Measurements from ENCODE around the gene CELA1. TPM values are rescaled to one million over a fixed set of nuclear protein-coding genes. Genes with fewer than 3 reads are reported as not detected.

Gene CELA1
- total RNA-seq, 1 donor from 2014 or later, result not detected

DNA sequence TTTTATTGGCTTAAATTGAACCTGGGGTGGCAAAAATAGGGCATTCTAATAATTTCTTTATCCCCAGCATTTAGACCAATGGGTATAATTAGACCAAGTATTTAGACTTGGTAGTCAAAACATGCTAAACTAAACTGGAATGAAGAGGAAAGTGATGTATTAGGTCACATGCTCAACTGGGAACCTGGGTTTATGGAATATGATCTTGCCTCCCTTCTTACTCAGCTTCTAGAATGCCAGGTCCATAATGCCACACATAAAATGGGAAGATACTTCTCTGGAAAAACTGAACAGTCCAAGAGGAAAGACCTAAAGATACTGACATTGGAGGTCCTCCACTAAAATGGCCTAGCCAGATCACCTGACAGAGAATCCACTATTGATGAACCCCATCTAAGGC lies 16.3 kb downstream of the CELA1 start:
- Mint-ChIP-seq H3K4me1 (ENCODE audit: unreplicated experiment) (peaks cover 6% of the 10 kb centered on the region), H3K27me3 (no peaks in the 10 kb centered on the region), H3K27ac (no peak overlapping the region), H3K9me3 (no peaks in the 10 kb centered on the region), H3K36me3 (no peaks in the 10 kb centered on the region), H3K4me3 (no peak overlapping the region)
- DNase-seq (ENCODE audit: extremely low spot score, unreplicated experiment), result no peak
- TF ChIP-seq, protein P1, sequence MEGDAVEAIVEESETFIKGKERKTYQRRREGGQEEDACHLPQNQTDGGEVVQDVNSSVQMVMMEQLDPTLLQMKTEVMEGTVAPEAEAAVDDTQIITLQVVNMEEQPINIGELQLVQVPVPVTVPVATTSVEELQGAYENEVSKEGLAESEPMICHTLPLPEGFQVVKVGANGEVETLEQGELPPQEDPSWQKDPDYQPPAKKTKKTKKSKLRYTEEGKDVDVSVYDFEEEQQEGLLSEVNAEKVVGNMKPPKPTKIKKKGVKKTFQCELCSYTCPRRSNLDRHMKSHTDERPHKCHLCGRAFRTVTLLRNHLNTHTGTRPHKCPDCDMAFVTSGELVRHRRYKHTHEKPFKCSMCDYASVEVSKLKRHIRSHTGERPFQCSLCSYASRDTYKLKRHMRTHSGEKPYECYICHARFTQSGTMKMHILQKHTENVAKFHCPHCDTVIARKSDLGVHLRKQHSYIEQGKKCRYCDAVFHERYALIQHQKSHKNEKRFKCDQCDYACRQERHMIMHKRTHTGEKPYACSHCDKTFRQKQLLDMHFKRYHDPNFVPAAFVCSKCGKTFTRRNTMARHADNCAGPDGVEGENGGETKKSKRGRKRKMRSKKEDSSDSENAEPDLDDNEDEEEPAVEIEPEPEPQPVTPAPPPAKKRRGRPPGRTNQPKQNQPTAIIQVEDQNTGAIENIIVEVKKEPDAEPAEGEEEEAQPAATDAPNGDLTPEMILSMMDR (conservative IDR thresholded peaks at IDR 0.05), result no peak

DNA sequence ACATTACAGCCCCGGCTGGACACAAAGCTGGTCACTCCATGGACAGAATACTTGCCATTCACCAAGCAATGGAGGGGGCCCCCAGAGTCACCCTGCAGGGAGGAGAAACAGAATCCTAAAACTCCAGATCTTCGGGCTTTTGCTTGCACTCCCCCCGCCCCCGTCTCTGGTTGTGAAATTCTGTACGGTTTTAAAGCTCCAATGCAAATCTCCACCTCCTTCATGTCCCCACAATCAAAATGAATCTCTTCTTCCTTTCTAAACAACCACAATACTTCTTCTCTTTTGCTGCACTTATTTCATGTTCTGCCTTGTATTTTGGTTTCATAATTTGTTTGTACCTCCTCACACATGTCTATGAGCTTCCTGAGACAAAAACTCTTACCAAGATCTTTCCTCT lies 16.7 kb downstream of the CELA1 start:
- no peak for DNase-seq (ENCODE audit: extremely low spot score, unreplicated experiment)
- TF ChIP-seq, protein P1 (conservative IDR thresholded peaks at IDR 0.05), result no peak
- Mint-ChIP-seq H3K27ac (no peak overlapping the region), H3K27me3 (no peaks in the 10 kb centered on the region), H3K4me1 (ENCODE audit: unreplicated experiment) (peaks cover 10% of the 10 kb centered on the region), H3K4me3 (no peak overlapping the region), H3K36me3 (peaks cover 3% of the 10 kb centered on the region), H3K9me3 (no peaks in the 10 kb centered on the region)

DNA sequence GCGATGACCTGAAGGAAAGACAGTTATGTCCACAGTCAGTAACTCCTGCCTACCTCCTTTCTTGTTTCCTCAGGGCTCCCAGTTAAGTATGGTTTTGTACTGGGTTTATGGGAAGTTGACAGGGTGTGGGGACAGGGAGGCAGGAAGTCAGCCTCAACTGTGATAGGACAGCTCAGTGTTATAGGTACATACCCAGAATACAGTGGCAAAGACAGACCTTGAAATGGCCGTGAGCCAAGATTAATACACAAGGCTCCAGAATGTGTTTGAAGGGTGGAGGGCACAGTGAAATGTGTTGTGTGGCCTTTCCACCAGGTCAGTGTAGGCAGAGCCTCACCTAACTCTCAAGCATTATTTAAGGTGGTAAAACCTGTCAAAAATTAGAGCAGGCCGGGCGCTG lies 17.9 kb downstream of the CELA1 start:
- Mint-ChIP-seq H3K4me1 (ENCODE audit: unreplicated experiment) (peaks cover 10% of the 10 kb centered on the region), H3K36me3 (peaks cover 3% of the 10 kb centered on the region), H3K4me3 (no peak overlapping the region), H3K27me3 (no peaks in the 10 kb centered on the region), H3K27ac (no peak overlapping the region), H3K9me3 (no peaks in the 10 kb centered on the region)
- DNase-seq (ENCODE audit: extremely low spot score, unreplicated experiment), result no peak
- TF ChIP-seq, protein P1 (conservative IDR thresholded peaks at IDR 0.05), result no peak

DNA sequence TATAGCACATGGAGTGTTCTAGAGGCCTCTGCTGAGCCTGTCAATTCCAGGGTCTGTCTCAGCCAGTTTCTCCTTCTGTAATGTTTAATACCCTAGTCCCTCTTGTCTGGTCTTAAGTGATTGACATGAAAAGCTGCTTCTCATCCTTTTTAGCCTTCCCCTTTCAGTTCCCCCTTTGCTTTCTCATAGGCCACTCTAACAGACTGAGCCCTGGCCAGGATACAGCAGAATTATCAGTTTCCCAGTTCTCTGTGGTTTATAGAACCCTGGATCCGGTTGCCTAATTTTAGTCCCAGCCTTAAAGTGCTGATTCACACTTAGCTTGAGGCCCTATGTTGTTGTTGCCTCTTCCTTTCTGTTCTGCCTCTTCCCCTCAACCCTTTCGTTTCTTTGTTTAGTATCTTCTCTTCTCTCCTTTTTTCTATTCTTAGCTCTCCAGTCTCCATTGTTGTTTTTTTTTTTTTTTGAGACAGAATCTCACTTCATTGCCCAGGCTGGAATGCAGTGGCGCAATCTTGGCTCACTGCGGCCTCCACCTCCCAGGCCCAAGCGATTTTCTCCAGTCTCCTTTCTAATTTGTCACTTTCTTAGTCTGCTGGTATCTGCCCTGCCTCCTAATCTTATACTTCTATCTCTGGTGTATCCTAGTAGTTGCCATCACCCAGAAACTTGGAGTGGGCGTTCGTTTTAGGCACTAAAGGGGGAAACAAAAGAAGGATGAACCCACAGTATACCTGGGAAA lies 19.6 kb downstream of the CELA1 start:
- H3K27me3 Mint-ChIP-seq, result no peaks in the 10 kb centered on the region
- H3K4me1 Mint-ChIP-seq (ENCODE audit: unreplicated experiment), result peaks cover 20% of the 10 kb centered on the region
- TF ChIP-seq, protein P1 (conservative IDR thresholded peaks at IDR 0.05), result no peak
- peak overlapping the region; percentile 44 for H3K4me3 Mint-ChIP-seq
- no peak for DNase-seq (ENCODE audit: extremely low spot score, unreplicated experiment)
- peaks cover 3% of the 10 kb centered on the region for H3K36me3 Mint-ChIP-seq
- H3K27ac Mint-ChIP-seq, result peak overlapping the region; percentile 88
- H3K9me3 Mint-ChIP-seq, result peaks cover 3% of the 10 kb centered on the region

DNA sequence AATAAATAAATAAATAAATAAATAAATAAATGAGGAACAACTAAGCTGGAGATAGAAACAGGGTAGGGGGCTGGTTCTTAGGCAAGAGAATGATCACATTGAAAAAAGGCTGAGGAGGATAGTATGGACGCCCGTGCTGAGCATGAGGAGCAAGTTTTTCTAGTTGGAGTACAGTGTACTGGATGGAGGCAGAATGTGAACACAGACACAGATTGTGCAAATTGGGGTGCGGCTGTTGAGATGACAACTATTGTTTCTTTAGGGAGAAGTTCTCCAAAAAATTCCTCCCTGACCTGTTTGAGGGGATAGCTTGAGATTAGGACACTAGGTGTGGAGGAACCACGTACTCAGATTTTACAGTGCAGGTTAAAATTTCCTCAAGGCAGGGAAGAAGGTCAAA lies 21.5 kb downstream of the CELA1 start:
- Mint-ChIP-seq H3K27me3 (no peaks in the 10 kb centered on the region), H3K36me3 (peaks cover 3% of the 10 kb centered on the region), H3K9me3 (peaks cover 5% of the 10 kb centered on the region), H3K27ac (peak overlapping the region; percentile 94), H3K4me3 (peak overlapping the region; percentile 69), H3K4me1 (ENCODE audit: unreplicated experiment) (peaks cover 37% of the 10 kb centered on the region)
- no peak for DNase-seq (ENCODE audit: extremely low spot score, unreplicated experiment)
- TF ChIP-seq, protein P1 (conservative IDR thresholded peaks at IDR 0.05), result no peak
